GM08714 (cell line): ENCODE results near the gene GNG14.
"Not testable (repeated sequence)": the region's sequence is repeated elsewhere in the genome, so short reads cannot be mapped to it uniquely, and the experiment has no call there.

Experiments used
- H3K4me3 ChIP-seq: fragments of 200-500 bp; sonication (Bioruptor generic); 2 replicates; pipeline ENCODE4 v1.5.1; 2014; ENCODE audit warnings: mild to moderate bottlenecking, low read length, inconsistent platforms
- ZNF274 ChIP-seq: IDR thresholded peaks from 2 replicates; pipeline ENCODE4 v1.6.1; 2012; ENCODE audit warnings: mild to moderate bottlenecking, low read depth, low read length

GNG14 gene

DNA sequence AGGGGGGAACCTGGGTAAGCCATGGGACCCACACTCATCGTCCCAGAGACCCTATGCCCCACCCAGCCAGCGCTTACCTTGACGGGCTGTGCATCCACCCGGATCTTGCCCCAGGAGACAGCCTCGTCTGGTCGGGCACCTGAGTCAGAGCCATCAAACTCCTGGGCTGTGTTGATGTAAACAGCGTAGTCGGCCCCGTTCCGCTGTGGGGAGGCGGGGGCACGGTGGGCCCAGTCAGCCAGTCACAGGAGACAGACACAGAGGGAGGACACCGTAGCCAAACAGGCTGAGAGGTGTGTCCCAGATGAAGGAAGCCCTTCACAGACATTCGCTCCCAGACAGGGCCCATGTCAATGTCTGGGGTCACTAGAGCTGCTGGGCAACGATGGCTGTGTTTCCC is 11.9 kb upstream of the GNG14 start:
- H3K4me3 ChIP-seq, result no peak overlapping the region
- TF ChIP-seq ZNF274, result no peak

- H3K4me3 ChIP-seq, result no peak overlapping the region
- no peak for TF ChIP-seq ZNF274
These were observed 11.4 kb upstream of the GNG14 start for GRCh38 chr19:12676384-12676792.

GRCh38 chr19:12676928-12677327 is 10.9 kb upstream of the GNG14 start:
- H3K4me3 ChIP-seq, result no peak overlapping the region
- no peak for TF ChIP-seq ZNF274

GRCh38 chr19:12678039-12678438 is 9.8 kb upstream of the GNG14 start:
- not testable (repeated sequence) for H3K4me3 ChIP-seq

DNA sequence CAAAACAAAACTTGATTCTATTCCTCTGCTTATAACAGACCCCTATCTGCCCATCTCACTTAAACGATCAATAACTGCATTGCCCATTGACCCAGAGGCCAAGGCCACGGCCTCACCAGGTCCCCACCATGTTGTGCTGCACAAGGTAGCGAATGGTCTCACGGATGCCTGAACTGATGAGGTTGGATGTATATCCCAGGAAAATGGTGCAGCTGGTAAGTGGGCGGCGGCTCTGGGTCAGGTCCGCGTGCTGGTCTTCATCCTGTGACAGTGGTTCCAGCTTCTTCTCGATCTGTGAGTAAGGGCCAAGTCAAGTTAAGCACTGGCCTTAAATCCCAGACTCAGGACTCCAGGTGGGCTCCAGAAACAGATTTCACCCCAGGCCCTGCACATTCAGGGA is 7.8 kb upstream of the GNG14 start:
- no peak for TF ChIP-seq ZNF274
- no peak overlapping the region for H3K4me3 ChIP-seq

DNA sequence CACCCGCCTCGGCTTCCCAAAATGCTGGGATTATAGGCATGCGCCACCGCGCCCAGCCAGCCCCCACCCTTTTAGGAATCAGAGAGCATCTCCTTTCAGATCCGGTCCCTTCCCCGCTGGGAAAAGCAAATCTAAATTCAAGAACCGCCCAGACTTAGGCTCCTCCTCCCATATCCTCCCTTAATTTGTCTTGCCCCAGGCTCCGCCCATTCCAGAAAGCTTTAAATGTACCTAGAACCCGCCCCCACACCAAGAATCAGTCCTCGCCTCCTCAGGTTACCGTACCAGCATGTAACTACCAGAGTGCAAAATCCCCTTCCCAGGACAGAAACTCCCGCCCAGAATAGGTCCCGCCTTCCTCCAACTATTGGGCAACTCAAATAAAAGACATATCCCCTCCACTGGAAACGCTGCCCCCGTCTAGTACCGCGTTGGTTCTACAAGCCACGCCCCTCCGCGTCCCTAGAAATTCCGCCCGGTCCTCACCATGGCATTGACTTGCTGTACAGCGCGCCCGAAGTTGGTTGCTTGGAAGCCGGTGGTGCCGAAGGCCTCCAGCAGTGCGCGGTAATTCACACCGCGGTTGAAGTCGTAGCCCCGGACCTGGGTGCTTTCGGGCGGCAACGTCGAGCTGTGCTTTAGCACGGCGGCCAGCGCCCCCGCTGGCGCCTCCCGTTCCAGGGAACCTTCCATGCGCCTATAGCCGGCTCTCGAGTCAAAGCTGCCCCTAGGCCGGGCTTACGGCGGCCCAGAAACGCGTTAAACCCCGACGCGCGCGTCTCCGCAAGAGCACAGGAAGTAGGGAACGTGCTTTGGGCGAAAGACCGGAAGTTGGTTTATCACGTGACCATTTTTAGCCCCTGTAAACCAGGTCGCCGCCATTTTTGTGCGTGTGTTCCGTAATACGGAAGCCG is 6.5 kb upstream of the GNG14 start, which contains the start of gene DHPS:
DHPS (minus strand) TSS at position 807 of the 914 bp plus-strand sequence; CDS start at position 693, 114 bp downstream.
- peak within 1 kb of the TSS; percentile 86 for H3K4me3 ChIP-seq
- no peak for TF ChIP-seq ZNF274

GRCh38 chr19:12685831-12686230 is 2.0 kb upstream of the GNG14 start:
- TF ChIP-seq ZNF274, result no peak

GRCh38 chr19:12689012-12689411 is 1.2 kb downstream of the GNG14 start:
- no peak for TF ChIP-seq ZNF274
- no peak overlapping the region for H3K4me3 ChIP-seq

More at GRCh38 chr19:12685831-12686230, 2.0 kb upstream of the GNG14 start:
- H3K4me3 ChIP-seq, result no peak overlapping the region

DNA sequence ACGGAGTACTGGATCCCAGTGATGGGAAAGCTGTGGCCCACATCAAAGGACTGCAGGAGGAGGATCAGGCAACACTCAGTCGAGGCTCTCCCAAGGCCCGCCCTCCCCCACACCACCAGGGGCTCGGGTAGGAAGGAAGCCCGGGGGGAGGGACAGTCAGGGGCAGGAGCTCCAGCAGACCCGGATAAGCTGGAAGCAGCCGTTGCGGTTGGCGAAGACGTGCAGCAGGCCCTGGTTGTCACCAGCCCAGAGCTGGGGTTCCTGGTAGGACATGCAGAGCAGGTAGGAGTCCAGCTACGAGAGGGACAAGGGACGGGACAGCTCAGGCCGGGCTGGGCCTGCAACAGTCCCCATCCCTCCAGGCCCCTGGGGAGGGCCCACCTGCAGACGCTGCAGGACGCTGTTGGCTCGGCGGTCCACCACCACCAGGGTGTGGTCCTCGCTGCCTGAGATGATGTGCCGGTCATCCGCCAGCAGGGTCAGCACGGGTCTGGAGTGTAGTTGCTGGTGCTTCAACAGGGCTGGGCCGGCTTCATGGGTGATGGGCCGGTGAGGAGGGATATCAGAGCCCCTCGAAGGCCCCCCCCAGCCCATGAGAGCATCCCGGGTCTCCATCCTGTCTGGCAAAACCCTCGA is 1.9 kb downstream of the GNG14 start:
- no peak overlapping the region for H3K4me3 ChIP-seq

DNA sequence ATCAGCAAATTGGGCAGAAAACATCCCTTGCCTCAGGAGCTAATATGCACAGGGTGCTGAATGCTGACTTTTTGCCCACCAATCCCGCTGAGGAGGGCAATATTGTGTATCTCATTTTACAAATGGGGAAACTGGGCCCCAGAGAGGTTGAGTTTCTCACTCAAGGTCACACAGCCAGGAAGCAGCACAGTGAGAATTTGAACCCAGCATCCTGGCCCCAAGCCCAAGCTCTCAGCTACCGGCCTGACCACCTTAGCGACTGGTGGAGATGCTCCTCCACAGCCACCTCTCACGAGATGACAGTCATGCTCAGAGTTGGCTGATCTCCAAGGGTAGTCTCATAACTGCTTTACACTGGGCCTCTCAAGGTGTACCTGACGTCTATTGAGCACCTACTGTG is 5.2 kb downstream of the GNG14 start:
- no peak overlapping the region for H3K4me3 ChIP-seq
- TF ChIP-seq ZNF274, result no peak

More for the DNA sequence above, 1.9 kb downstream of the GNG14 start:
- TF ChIP-seq ZNF274, result no peak

GRCh38 chr19:12694641-12695040 is 6.8 kb downstream of the GNG14 start:
- no peak overlapping the region for H3K4me3 ChIP-seq
- TF ChIP-seq ZNF274, result no peak

GRCh38 chr19:12695096-12695495 is 7.3 kb downstream of the GNG14 start:
- TF ChIP-seq ZNF274, result no peak
- no peak overlapping the region for H3K4me3 ChIP-seq

- TF ChIP-seq ZNF274, result no peak
- peak overlapping the region; percentile 77; the same call in 1 of the 2 replicates for H3K4me3 ChIP-seq
These were observed 7.7 kb downstream of the GNG14 start for GRCh38 chr19:12695514-12695913.

- peak overlapping the region; percentile 77 for H3K4me3 ChIP-seq
- TF ChIP-seq ZNF274, result no peak
These were observed 8.2 kb downstream of the GNG14 start for GRCh38 chr19:12695997-12696365.
